Measurements from ENCODE around the gene USP10. TPM values are rescaled to one million over a fixed set of nuclear protein-coding genes. Genes with fewer than 3 reads are reported as not detected.
"Not testable (repeated sequence)": the region's sequence is repeated elsewhere in the genome, so short reads cannot be mapped to it uniquely, and the experiment has no call there.

Gene USP10
- total and polyA plus RNA-seq, 2 donors: 31.7 to 44.7 TPM

DNA sequence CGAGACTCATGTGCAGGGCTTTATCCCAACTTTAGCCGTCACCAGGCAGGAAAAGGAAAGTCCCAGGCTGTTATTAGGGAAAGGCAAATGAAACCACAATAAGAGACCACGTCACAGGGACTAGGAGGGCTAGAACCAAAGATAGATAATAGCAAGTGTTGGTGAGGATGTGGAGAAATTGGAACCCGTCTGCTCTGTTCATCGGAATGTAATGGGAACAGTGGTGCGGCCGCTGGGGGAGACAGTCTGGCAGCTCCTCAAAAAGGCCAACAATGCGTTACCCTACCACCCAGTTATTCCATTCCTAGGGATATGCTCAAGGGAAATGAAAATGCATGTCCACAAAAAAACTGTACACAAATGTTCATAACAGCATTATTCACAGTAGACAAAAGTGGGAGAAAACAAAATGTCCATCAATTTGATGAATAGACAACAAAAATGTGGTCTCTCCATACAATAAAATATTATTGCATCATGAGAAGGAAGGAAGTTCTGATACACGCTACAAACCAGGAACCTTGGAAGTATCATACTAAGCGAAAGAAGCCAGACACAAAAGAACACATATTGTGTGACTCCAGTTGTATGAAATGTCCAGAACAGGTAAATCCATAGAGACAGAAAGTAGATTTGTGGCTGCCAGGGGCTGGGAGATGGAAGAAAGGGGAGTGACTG, 19.5 kb upstream of the USP10 start:
- H3K36me3 ChIP-seq (ENCODE audit: control insufficient read depth in 2 of 2, insufficient read depth in 2 of 2, low read length in 1 of 2): no peaks in the 10 kb centered on the region

DNA sequence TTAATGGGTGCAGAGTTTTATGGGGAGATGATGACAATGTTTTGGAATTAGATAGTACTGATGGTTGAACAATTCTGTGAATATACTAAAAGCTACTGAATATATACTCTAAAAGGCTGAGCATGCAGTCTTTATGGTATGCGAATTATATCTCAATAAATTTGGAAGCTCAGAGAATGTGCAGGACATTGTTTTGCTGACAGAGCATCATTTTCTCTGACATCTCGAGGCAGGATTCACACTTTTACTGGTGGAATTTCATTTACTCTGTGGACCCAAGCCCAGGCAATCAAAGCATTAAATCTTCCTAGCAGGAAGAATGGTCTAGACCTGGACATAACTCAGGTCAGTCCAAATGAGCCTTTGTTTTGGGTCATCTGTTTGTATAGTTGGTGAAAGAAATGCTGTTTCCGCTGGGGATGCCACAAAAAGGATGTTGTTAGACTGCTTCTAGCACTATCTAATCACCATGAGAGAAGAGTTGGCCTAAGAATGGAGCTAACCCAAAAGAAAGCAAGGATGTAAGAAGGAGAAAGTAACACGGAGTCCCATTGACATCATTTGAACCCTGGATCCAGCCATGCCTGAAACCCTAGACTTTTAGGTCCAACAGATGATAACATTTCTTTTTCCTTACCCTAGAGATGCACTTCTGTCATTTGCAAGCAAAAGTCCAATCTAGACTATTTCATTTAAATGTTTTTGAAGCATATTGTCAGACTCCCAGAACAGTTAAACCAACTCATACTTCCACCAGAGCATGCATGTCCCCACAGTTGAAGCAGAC, 18.8 kb upstream of the USP10 start:
- H3K27ac ChIP-seq (ENCODE audit: low read depth in 1 of 2, low read length in 1 of 2): no peak overlapping the region
- H3K4me1 ChIP-seq (ENCODE audit: control insufficient read depth in 2 of 2, insufficient read depth in 2 of 2, low read length in 2 of 2): no peaks in the 10 kb centered on the region
- no peaks in the 10 kb centered on the region for H3K36me3 ChIP-seq (ENCODE audit: control insufficient read depth in 2 of 2, insufficient read depth in 2 of 2, low read length in 1 of 2)
- H3K27me3 ChIP-seq (ENCODE audit: control insufficient read depth in 2 of 2, insufficient read depth in 1 of 2, low read length in 1 of 2): peaks cover 2 to 20% of the 10 kb centered on the region in 2 donors
- DNase-seq (ENCODE audit: low read depth in 6 of 9, low spot score in 9 of 9): no peak
- 98% methylated on average over 4 of the region's 4 CpGs for WGBS
- no peaks in the 10 kb centered on the region for H3K9me3 ChIP-seq (ENCODE audit: control insufficient read depth in 2 of 2, insufficient read depth in 1 of 2, low read length in 1 of 2)
- no peak overlapping the region for H3K4me3 ChIP-seq (ENCODE audit: low read length in 2 of 2)

More for the DNA sequence above, 19.5 kb upstream of the USP10 start:
- H3K4me3 ChIP-seq (ENCODE audit: low read length in 2 of 2): no peak overlapping the region
- H3K4me1 ChIP-seq (ENCODE audit: control insufficient read depth in 2 of 2, insufficient read depth in 2 of 2, low read length in 2 of 2): no peaks in the 10 kb centered on the region
- WGBS: 96% methylated on average over 10 of the region's 10 CpGs
- H3K9me3 ChIP-seq (ENCODE audit: control insufficient read depth in 2 of 2, insufficient read depth in 1 of 2, low read length in 1 of 2): no peaks in the 10 kb centered on the region
- no peak overlapping the region for H3K27ac ChIP-seq (ENCODE audit: low read depth in 1 of 2, low read length in 1 of 2)
- H3K27me3 ChIP-seq (ENCODE audit: control insufficient read depth in 2 of 2, insufficient read depth in 1 of 2, low read length in 1 of 2): peaks cover 2 to 20% of the 10 kb centered on the region in 2 donors
- DNase-seq (ENCODE audit: low read depth in 6 of 9, low spot score in 9 of 9): no peak

DNA sequence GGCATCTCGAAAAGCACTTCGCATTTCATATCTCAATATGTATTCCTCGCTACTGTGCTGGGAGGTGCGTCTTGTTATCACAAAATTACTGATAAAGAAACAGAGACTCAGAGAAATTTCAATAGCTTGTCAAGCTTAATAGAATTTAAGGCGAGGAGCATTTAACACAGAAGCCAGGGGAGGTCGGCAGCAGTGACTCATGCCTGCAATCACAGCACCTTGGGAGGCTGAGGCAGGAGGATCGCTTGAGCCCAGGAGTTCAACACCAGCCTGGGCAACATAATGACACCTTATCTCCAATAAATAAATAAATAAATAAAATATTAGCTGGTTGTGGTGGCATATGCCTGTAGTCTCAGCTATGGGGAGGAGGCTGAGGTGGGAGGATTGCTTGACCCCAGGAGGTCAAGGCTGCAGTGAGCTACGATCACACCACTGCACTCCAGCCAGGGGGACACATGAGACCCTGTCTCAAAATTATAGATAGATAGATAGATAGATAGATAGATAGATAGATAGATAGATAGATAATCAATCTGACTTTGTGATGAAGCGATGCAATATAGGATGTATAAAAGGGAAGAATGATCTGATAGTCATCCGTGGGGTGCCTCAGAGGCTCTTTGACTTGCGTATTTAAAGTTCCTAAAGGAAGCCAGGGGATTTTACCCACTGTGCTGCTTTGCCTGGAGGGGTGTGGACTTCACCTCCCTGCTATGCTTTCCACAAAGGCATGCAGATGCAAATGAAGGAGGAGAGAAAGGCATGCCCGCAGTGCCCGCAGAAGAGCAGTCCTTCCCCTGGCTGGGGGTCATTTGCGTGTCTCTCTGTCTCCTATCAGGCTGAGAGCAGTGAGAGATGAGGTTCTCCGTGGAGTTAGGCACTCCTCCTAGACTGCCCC, 15.9 kb upstream of the USP10 start:
- WGBS: 89% methylated on average over 15 of the region's 15 CpGs
- Histone ChIP-seq H3K4me1 (ENCODE audit: control insufficient read depth in 2 of 2, insufficient read depth in 2 of 2, low read length in 2 of 2) (no peaks in the 10 kb centered on the region), H3K36me3 (ENCODE audit: control insufficient read depth in 2 of 2, insufficient read depth in 2 of 2, low read length in 1 of 2) (no peaks in the 10 kb centered on the region), H3K4me3 (ENCODE audit: low read length in 2 of 2) (no peak overlapping the region), H3K9me3 (ENCODE audit: control insufficient read depth in 2 of 2, insufficient read depth in 1 of 2, low read length in 1 of 2) (no peaks in the 10 kb centered on the region), H3K27ac (ENCODE audit: low read depth in 1 of 2, low read length in 1 of 2) (no peak overlapping the region), H3K27me3 (ENCODE audit: control insufficient read depth in 2 of 2, insufficient read depth in 1 of 2, low read length in 1 of 2) (peaks cover 2 to 13% of the 10 kb centered on the region in 2 donors)
- no peak for DNase-seq (ENCODE audit: low read depth in 6 of 9, low spot score in 9 of 9)

DNA sequence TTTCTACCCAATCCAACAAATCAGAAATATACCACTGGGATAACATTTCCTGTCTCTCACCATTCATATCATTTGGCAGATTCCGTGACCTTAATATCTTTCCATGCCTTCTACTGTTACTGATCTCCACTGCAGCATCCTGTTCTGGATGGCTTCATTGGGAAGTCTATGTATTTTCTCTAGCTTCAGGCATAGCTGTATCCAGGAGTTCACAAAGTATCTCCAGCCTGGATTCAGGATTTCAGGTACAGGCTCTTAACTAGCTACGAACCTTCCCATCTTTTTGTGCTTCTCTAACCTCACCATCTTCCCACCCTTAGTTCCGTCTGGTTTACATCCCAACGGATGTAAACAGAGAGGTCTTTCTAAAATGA, 15.2 kb upstream of the USP10 start:
- Histone ChIP-seq H3K4me1 (ENCODE audit: control insufficient read depth in 2 of 2, insufficient read depth in 2 of 2, low read length in 2 of 2) (no peaks in the 10 kb centered on the region), H3K9me3 (ENCODE audit: control insufficient read depth in 2 of 2, insufficient read depth in 1 of 2, low read length in 1 of 2) (no peaks in the 10 kb centered on the region), H3K27me3 (ENCODE audit: control insufficient read depth in 2 of 2, insufficient read depth in 1 of 2, low read length in 1 of 2) (peaks cover 2 to 13% of the 10 kb centered on the region in 2 donors), H3K4me3 (ENCODE audit: low read length in 2 of 2) (no peak overlapping the region), H3K36me3 (ENCODE audit: control insufficient read depth in 2 of 2, insufficient read depth in 2 of 2, low read length in 1 of 2) (no peaks in the 10 kb centered on the region), H3K27ac (ENCODE audit: low read depth in 1 of 2, low read length in 1 of 2) (no peak overlapping the region)
- 96% methylated on average over 4 of the region's 4 CpGs for WGBS
- no peak for DNase-seq (ENCODE audit: low read depth in 6 of 9, low spot score in 9 of 9)

DNA sequence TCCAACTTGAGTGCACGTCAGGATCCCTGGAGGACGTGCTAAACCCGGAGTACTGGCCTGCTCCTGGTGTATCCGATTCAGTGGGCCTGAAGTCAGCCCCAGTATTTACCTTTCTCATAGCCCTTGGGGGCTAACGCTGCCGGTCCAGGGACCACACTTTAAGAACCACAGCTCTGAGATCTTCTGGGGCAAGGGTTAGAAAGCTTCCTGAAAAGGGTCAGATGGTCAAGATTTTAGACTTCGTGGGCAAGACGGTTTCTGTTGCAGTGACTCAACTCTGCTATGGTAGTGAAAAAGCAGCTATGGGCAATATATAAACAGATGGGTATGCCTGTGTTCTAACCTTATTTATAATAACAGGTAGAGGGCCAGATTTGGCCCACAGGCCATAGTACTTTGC, 14.6 kb upstream of the USP10 start:
- Histone ChIP-seq H3K27me3 (ENCODE audit: control insufficient read depth in 2 of 2, insufficient read depth in 1 of 2, low read length in 1 of 2) (peaks cover 2 to 13% of the 10 kb centered on the region in 2 donors), H3K4me3 (ENCODE audit: low read length in 2 of 2) (no peak overlapping the region), H3K36me3 (ENCODE audit: control insufficient read depth in 2 of 2, insufficient read depth in 2 of 2, low read length in 1 of 2) (no peaks in the 10 kb centered on the region), H3K4me1 (ENCODE audit: control insufficient read depth in 2 of 2, insufficient read depth in 2 of 2, low read length in 2 of 2) (no peaks in the 10 kb centered on the region), H3K9me3 (ENCODE audit: control insufficient read depth in 2 of 2, insufficient read depth in 1 of 2, low read length in 1 of 2) (no peaks in the 10 kb centered on the region), H3K27ac (ENCODE audit: low read depth in 1 of 2, low read length in 1 of 2) (no peak overlapping the region)
- DNase-seq (ENCODE audit: low read depth in 6 of 9, low spot score in 9 of 9): no peak
- WGBS: 95% methylated on average over 8 of the region's 8 CpGs

DNA sequence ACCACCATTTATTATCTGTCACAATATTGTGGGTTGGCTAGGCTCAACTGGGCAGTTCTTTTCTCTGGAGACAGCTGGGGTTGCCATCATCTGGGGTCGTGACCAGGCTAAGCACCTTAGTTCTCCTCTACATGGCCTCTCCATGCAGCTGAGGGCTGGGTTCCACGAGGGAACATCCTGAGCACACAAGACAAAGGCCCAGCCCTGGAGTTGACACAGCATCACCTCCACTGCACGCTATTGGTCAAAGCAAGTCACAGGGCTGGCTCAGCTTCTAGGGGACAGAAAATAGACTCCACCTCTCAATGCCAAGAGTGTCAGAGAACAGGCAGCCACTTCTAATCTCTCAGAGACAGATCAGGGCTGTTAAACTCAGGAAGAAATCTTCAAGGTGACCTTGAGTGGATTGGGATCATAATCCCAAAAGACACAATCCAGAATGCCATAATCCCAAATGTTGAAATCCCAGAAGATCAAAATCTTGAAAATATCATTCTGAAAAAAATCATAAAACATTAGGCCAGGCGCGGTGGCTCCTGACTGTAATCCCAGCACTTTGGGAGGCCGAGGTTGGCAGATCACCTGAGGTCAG, 13.0 kb upstream of the USP10 start:
- DNase-seq (ENCODE audit: low read depth in 6 of 9, low spot score in 9 of 9): no peak
- H3K27ac ChIP-seq (ENCODE audit: low read depth in 1 of 2, low read length in 1 of 2): no peak overlapping the region
- peaks cover 2 to 13% of the 10 kb centered on the region in 2 donors for H3K27me3 ChIP-seq (ENCODE audit: control insufficient read depth in 2 of 2, insufficient read depth in 1 of 2, low read length in 1 of 2)
- no peaks in the 10 kb centered on the region for H3K36me3 ChIP-seq (ENCODE audit: control insufficient read depth in 2 of 2, insufficient read depth in 2 of 2, low read length in 1 of 2)
- H3K4me1 ChIP-seq (ENCODE audit: control insufficient read depth in 2 of 2, insufficient read depth in 2 of 2, low read length in 2 of 2): no peaks in the 10 kb centered on the region
- 92% methylated on average over 6 of the region's 6 CpGs for WGBS
- H3K4me3 ChIP-seq (ENCODE audit: low read length in 2 of 2): no peak overlapping the region
- H3K9me3 ChIP-seq (ENCODE audit: control insufficient read depth in 2 of 2, insufficient read depth in 1 of 2, low read length in 1 of 2): no peaks in the 10 kb centered on the region

DNA sequence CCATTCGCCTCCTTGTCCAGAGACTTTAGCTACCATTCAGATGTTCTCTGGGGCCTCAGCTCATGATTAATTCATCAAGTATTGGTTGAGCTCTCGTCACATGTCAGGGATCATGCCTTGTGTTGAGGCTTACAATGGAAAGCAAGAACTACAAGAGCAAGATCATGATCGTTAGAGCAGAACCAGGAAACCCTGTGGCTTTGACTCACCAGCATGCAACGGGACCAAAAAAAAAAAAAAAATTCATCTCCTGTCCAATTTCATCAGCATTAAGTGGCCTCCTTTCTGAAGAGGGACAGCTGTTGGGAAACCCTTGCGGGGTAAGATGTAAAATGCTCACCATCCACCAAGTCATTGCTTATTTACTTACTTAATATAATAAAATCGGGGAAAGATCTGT, 12.1 kb upstream of the USP10 start:
- H3K9me3 ChIP-seq (ENCODE audit: control insufficient read depth in 2 of 2, insufficient read depth in 1 of 2, low read length in 1 of 2): no peaks in the 10 kb centered on the region
- no peaks in the 10 kb centered on the region for H3K4me1 ChIP-seq (ENCODE audit: control insufficient read depth in 2 of 2, insufficient read depth in 2 of 2, low read length in 2 of 2)
- H3K4me3 ChIP-seq (ENCODE audit: low read length in 2 of 2): no peak overlapping the region
- H3K36me3 ChIP-seq (ENCODE audit: control insufficient read depth in 2 of 2, insufficient read depth in 2 of 2, low read length in 1 of 2): no peaks in the 10 kb centered on the region
- H3K27me3 ChIP-seq (ENCODE audit: control insufficient read depth in 2 of 2, insufficient read depth in 1 of 2, low read length in 1 of 2): peaks cover 2 to 11% of the 10 kb centered on the region in 2 donors
- WGBS: 74% methylated on average over 6 of the region's 6 CpGs
- no peak for DNase-seq (ENCODE audit: low read depth in 6 of 9, low spot score in 9 of 9)
- no peak overlapping the region for H3K27ac ChIP-seq (ENCODE audit: low read depth in 1 of 2, low read length in 1 of 2)

DNA sequence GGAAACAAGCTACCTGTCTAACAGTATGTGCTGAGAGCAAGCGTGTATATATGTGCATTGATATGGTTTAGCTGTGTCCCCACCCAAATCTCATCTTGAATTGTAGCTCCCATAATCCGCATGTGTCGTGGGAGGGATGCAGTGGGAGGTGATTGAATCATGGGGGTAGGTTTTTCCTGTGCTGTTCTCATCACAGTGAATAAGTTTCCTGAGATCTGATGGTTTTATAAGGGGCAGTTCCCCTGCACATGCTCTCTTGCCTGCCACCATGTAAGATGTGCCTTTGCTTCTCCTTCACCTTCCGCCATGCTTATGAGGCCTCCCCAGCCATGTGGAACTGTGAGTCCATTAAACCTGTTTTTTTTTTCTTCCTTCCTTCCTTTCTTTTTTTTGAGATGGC, 11.6 kb upstream of the USP10 start:
- H3K36me3 ChIP-seq (ENCODE audit: control insufficient read depth in 2 of 2, insufficient read depth in 2 of 2, low read length in 1 of 2); DNase-seq (ENCODE audit: low read depth in 6 of 9, low spot score in 9 of 9); H3K4me3 ChIP-seq (ENCODE audit: low read length in 2 of 2); H3K4me1 ChIP-seq (ENCODE audit: control insufficient read depth in 2 of 2, insufficient read depth in 2 of 2, low read length in 2 of 2); H3K9me3 ChIP-seq (ENCODE audit: control insufficient read depth in 2 of 2, insufficient read depth in 1 of 2, low read length in 1 of 2); H3K27ac ChIP-seq (ENCODE audit: low read depth in 1 of 2, low read length in 1 of 2): not testable (repeated sequence)
- H3K27me3 ChIP-seq (ENCODE audit: control insufficient read depth in 2 of 2, insufficient read depth in 1 of 2, low read length in 1 of 2): peaks cover 2 to 10% of the 10 kb centered on the region in 2 donors
- WGBS: 98% methylated on average over 4 of the region's 4 CpGs
